GM12875 (cell line): ENCODE measurements around the gene AKT3.

Source experiments
- H3K4me3 ChIP-seq: one replicate; pipeline ENCODE4 v1.5.1; 2011; ENCODE audit warnings: low read depth, low read length, control low read depth
- CTCF ChIP-seq: IDR thresholded peaks from 2 replicates; pipeline ENCODE4 v1.5.1; 2011; ENCODE audit warnings: low read depth, mild to moderate bottlenecking, control low read depth, inconsistent platforms, low read length, moderate library complexity, borderline replicate concordance; ENCODE audit not compliant: insufficient read depth

AKT3 gene

DNA sequence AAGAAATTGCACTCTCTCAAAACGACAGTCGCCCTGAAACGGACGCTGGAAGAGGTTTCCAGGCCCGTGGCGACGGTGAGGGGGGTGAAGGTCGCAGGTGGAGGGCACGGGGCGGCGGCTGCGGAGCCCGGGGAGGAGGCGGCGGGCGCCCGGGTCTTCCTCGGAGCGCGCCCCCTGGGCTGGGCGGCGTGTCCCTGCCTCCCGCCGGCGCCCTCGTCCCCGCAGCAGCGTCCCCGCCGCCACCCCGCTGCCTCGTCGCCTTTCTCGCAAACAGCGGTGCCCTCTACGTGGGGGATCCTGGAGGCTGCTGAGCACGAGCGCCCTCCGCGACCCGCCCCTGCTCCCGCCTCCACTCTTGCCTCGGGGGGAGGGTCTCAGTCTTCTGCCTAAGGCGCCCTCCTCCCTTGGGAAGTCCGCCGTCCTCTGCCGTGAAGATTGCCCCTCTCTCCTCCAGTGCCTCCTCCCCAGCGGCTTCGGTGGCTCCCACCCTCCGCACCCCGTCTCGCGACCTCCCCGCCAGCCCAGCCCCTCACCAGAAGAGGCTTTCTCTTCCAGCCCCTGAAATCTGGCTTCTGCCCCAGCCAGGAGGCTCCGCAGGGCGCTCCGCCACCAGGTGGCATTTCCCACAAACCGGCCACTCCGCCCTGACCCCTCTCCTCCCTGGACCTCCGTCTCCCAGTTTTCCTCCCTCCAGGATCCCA is 366.8 kb downstream of the AKT3 start:
- peak overlapping the region; percentile 23 for H3K4me3 ChIP-seq
- TF ChIP-seq CTCF = no peak

GRCh38 chr1:243482141-243483022 is 367.7 kb downstream of the AKT3 start:
- H3K4me3 ChIP-seq = peak overlapping the region; percentile 23
- TF ChIP-seq CTCF = no peak

DNA sequence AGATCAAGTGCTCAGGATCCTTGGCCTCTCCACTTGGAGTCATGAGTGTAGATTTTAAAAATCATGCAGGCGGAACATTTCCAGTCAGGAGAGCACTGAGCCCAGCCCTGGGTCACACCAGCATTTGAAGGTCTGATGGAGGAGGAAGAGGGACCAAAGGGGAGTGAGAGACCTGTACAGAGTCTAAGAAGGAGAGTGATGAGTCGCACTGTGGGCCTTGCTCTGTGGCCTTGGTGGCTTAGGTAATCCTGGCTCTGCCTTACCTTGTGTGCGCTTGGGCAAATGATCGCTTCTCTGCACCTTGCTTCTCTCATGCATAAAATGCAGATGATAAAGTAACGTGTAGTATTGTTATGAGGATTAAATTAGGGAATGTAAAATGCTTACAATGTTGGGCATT is 368.9 kb downstream of the AKT3 start:
- no peak for TF ChIP-seq CTCF
- H3K4me3 ChIP-seq = no peak overlapping the region

- no peak for TF ChIP-seq CTCF
- H3K4me3 ChIP-seq = no peak overlapping the region
Measured at GRCh38 chr1:243477731-243478290, 372.2 kb downstream of the AKT3 start.

DNA sequence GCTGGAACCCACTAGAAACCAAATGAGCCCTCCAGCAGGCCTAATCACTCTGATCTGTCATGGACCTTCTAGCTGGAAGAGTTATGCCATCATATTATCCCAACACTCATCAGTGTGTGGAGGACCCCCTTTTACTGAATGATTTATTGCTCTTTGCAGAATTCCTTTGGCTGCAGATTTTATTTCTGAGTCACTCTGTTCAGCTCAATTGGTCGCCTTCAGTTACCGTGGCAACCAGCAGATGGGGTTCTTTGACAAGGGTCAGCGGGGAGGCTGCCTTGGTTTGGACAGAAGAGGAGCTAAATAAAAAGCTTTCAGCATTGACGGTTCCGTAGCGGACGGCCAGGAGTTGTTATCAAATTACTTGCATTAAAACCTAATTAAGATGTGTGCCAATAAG is 374.1 kb downstream of the AKT3 start:
- no peak overlapping the region for H3K4me3 ChIP-seq
- no peak for TF ChIP-seq CTCF

- TF ChIP-seq CTCF = no peak
- no peak overlapping the region for H3K4me3 ChIP-seq
Measured at GRCh38 chr1:243474906-243475305, 375.1 kb downstream of the AKT3 start.
